Measurements from ENCODE around the gene ADGRG3. TPM values are rescaled to one million over a fixed set of nuclear protein-coding genes. Genes with fewer than 3 reads are reported as not detected.
A peak's percentile ranks its signal among the peaks of the same experiment; 100 is the strongest.

ADGRG3 gene
- total RNA-seq, 3 donors from 2014 or later (not counting 1 experiment from before 2014, with no cell fraction given) = 16.6 to 57.3 (median 20.7) TPM

DNA sequence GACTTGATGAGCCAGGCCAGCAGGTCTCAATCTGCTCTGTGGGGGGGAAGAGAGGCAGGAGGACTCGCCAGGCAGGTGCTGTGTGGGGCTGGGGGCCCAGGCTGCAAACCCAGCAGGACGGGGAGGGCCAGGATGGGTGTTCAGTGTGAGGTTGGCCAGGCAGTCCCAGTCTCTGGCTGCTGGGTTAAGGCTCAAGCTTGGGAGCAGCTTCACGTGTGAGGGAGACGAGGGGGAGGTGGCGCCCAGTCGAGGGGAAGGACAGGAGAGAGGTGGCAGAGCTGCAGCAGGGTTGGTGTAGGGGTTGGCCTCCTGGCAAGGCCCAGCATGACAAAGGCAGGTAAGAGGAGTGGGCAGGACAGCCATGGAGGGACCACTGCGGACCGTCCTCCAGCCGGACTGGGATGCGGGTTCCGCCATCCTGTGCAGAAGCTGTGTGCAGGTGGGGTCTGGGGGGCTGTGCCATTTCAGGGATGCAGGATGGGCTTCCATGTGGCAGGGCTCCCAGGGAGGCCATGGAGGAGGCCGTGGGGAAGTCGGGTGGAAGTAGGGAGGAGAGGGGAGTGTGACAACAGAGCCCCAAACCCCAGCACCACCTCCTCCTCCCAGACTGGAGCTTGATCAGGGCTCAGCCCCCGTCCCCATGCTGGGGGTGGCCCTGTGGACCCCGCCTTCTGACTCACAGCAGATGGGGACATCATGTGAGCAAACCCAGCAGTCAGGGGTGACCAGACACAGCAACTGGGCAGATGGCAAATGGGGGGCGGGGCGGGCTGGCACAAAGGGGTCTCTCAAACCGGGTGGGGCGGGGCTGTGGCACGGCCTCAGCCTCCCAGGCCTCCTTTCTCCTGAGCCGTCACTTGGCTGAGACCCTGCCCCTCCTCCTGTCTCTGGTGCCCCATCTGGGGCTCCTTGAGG, 36.9 kb upstream of the ADGRG3 start:
- Mint-ChIP-seq H3K27me3 (ENCODE audit: low read depth in 2 of 2) (peaks cover 0 to 9% of the 10 kb centered on the region in 2 donors), H3K27ac (peak overlapping the region in 1 of 2 donors; percentile 77), H3K4me1 (peaks cover 17 to 25% of the 10 kb centered on the region in 2 donors), H3K36me3 (no peaks in the 10 kb centered on the region), H3K9me3 (no peaks in the 10 kb centered on the region), H3K4me3 (peak overlapping the region; percentile 72)
- H3K4me1 ChIP-seq (ENCODE audit: control insufficient read depth, insufficient read depth, low read length) = peaks cover 33% of the 10 kb centered on the region
- intact Hi-C loops (cut with micrococcal nuclease) = no loop called here
- H3K27ac ChIP-seq (ENCODE audit: low read length) = no peak overlapping the region
- no peaks in the 10 kb centered on the region for H3K36me3 ChIP-seq (ENCODE audit: control insufficient read depth, insufficient read depth, low read length)
- ATAC-seq (no peak), DNase-seq (no peak)
- H3K4me3 ChIP-seq (ENCODE audit: low read length) = no peak overlapping the region
- TF ChIP-seq, protein P1, sequence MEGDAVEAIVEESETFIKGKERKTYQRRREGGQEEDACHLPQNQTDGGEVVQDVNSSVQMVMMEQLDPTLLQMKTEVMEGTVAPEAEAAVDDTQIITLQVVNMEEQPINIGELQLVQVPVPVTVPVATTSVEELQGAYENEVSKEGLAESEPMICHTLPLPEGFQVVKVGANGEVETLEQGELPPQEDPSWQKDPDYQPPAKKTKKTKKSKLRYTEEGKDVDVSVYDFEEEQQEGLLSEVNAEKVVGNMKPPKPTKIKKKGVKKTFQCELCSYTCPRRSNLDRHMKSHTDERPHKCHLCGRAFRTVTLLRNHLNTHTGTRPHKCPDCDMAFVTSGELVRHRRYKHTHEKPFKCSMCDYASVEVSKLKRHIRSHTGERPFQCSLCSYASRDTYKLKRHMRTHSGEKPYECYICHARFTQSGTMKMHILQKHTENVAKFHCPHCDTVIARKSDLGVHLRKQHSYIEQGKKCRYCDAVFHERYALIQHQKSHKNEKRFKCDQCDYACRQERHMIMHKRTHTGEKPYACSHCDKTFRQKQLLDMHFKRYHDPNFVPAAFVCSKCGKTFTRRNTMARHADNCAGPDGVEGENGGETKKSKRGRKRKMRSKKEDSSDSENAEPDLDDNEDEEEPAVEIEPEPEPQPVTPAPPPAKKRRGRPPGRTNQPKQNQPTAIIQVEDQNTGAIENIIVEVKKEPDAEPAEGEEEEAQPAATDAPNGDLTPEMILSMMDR (IDR thresholded peaks at IDR 0.05) = no peak
- WGBS (ENCODE audit: insufficient coverage) = 81% methylated on average over 19 of the region's 21 CpGs
- no peaks in the 10 kb centered on the region for H3K27me3 ChIP-seq (ENCODE audit: control insufficient read depth, insufficient read depth, low read length)
- no peaks in the 10 kb centered on the region for H3K9me3 ChIP-seq (ENCODE audit: control insufficient read depth, insufficient read depth, low read length)

DNA sequence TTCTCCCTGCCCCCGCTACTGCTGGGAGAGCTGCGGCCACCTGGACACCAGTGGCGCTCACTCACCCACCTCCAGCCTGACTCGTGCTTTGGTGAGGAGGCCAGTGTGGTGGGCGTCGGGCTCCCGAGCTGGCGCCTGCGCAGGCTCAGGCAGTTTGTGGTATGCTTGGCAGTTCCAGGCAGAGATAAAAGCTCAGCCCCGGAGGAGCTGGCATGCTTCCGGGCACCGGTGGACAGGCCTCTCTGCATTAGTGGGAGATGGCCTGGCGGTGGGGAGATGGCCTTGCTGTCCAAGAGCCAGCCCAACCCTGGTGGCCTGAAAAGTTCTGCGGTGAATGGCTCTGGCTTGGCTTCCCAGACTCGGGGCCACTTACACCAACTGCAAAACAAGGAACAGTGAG, 35.5 kb upstream of the ADGRG3 start:
- intact Hi-C loops (cut with micrococcal nuclease) = no loop called here
- H3K27me3 Mint-ChIP-seq (ENCODE audit: low read depth in 2 of 2) = peaks cover 0 to 9% of the 10 kb centered on the region in 2 donors
- TF ChIP-seq, protein P1 (IDR thresholded peaks at IDR 0.05) = no peak
- H3K4me1 ChIP-seq (ENCODE audit: control insufficient read depth, insufficient read depth, low read length) = peaks cover 38% of the 10 kb centered on the region
- no peaks in the 10 kb centered on the region for H3K9me3 ChIP-seq (ENCODE audit: control insufficient read depth, insufficient read depth, low read length)
- H3K27ac Mint-ChIP-seq = no peak overlapping the region
- H3K9me3 Mint-ChIP-seq = no peaks in the 10 kb centered on the region
- no peak overlapping the region for H3K4me3 Mint-ChIP-seq
- H3K36me3 Mint-ChIP-seq = no peaks in the 10 kb centered on the region
- ATAC-seq (no peak), DNase-seq (no peak)
- no peak overlapping the region for H3K27ac ChIP-seq (ENCODE audit: low read length)
- 66% methylated on average over 15 of the region's 15 CpGs for WGBS (ENCODE audit: insufficient coverage)
- peaks cover 17 to 32% of the 10 kb centered on the region in 2 donors for H3K4me1 Mint-ChIP-seq
- H3K36me3 ChIP-seq (ENCODE audit: control insufficient read depth, insufficient read depth, low read length) = no peaks in the 10 kb centered on the region
- no peaks in the 10 kb centered on the region for H3K27me3 ChIP-seq (ENCODE audit: control insufficient read depth, insufficient read depth, low read length)
- no peak overlapping the region for H3K4me3 ChIP-seq (ENCODE audit: low read length)

DNA sequence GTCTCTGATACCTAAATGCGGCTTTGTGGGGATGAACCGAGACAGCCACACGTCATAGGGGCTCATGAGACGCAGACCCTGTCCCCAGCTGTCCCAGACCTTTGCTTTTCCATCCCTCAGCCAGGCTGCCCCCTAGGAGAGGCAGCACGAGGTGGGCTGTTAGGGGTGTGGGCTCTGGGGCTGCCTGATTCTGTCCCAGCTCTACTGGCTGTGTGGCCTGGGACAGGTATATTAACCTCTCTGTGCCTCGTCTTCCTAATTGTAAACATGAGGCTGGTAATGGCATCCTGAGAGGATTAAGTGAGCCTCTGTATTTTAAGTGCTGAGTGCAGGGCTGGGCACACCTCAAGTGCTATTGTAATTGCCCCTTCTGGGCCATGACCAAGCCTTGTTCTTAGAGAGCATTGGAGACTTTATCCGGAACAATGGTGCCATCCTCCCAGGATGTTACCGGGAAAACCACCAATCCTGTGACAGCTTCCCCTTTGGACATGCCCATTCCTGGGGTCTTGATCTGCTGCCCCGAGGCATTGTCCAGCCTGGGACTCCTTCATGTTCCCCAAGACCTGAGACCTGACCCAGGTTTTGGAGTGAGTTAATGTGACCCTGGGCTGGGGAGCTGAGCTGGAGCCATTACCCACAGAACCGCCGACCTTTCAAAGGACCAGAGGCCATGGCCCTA, 34.6 kb upstream of the ADGRG3 start:
- WGBS (ENCODE audit: insufficient coverage) = 87% methylated on average over 11 of the region's 11 CpGs
- peaks cover 32% of the 10 kb centered on the region for H3K4me1 ChIP-seq (ENCODE audit: control insufficient read depth, insufficient read depth, low read length)
- no peaks in the 10 kb centered on the region for H3K36me3 Mint-ChIP-seq
- TF ChIP-seq, protein P1 (IDR thresholded peaks at IDR 0.05) = no peak
- H3K27me3 ChIP-seq (ENCODE audit: control insufficient read depth, insufficient read depth, low read length) = no peaks in the 10 kb centered on the region
- ATAC-seq (no peak), DNase-seq (no peak)
- no peaks in the 10 kb centered on the region for H3K9me3 Mint-ChIP-seq
- H3K36me3 ChIP-seq (ENCODE audit: control insufficient read depth, insufficient read depth, low read length) = no peaks in the 10 kb centered on the region
- no peak overlapping the region for H3K27ac Mint-ChIP-seq
- intact Hi-C loops (cut with micrococcal nuclease) = no loop called here
- H3K27me3 Mint-ChIP-seq (ENCODE audit: low read depth in 2 of 2) = peaks cover 0 to 8% of the 10 kb centered on the region in 2 donors
- peaks cover 14 to 28% of the 10 kb centered on the region in 2 donors for H3K4me1 Mint-ChIP-seq
- H3K4me3 ChIP-seq (ENCODE audit: low read length) = no peak overlapping the region
- no peaks in the 10 kb centered on the region for H3K9me3 ChIP-seq (ENCODE audit: control insufficient read depth, insufficient read depth, low read length)
- no peak overlapping the region for H3K4me3 Mint-ChIP-seq
- H3K27ac ChIP-seq (ENCODE audit: low read length) = no peak overlapping the region

All from natural killer cell (primary cell).